IMR-90 (cell line): ENCODE measurements around the gene TCOF1. TPM values are rescaled to one million over a fixed set of nuclear protein-coding genes. Genes with fewer than 3 reads are reported as not detected.

ENCODE experiments used
- ATAC-seq: fragments of 200-7000 bp; cut with Tn5 transposase; 2 replicates; pipeline ENCODE4 v1.9.1; 2020; ENCODE audit warnings: low read depth, mild to moderate bottlenecking, moderate library complexity
- BruUV-seq: library from RNA; stranded (reverse); fragments of 400-500 nt; replicated peaks from 2 replicates; lab custom pipeline; 2021; lab: Mats Ljungman, UMichigan
- CTCF ChIA-PET: fragments of 300-600 bp; formaldehyde crosslinking; extraction: SDS; loops from one replicate; lab custom pipeline; 2021; ENCODE audit warnings: antibody characterized with exemption; lab: Yijun Ruan, JAX
- POLR2A ChIA-PET: fragments of 300-600 bp; sonication (Branson Sonifier 250); formaldehyde crosslinking; loops from one replicate; lab custom pipeline; 2022; ENCODE audit warnings: antibody characterized with exemption; ENCODE audit not compliant: unreplicated experiment; lab: Charles Lee
- DNase-seq: peaks from one replicate; pipeline ENCODE4 v3.0.0; 2013
- H2AFZ ChIP-seq: replicated peaks from 2 replicates; pipeline ENCODE3; 2013; ENCODE audit warnings: low read length, mild to moderate bottlenecking; ENCODE audit not compliant: poor library complexity
- H2AK5ac ChIP-seq: 2 replicates; pipeline ENCODE4 v1.6.1; 2013; ENCODE audit warnings: low read depth, low read length, inconsistent platforms
- H2AK9ac ChIP-seq: replicated peaks from 2 replicates; pipeline ENCODE3; 2013; ENCODE audit warnings: mild to moderate bottlenecking, low read depth, low read length, moderate library complexity; ENCODE audit not compliant: poor library complexity
- H2BK120ac ChIP-seq: 2 replicates; pipeline ENCODE4 v1.6.1; 2013; ENCODE audit warnings: low read depth, low read length, inconsistent platforms
- H2BK15ac ChIP-seq: 3 replicates; pipeline ENCODE4 v1.6.1; 2013; ENCODE audit warnings: low read depth, low read length, inconsistent platforms
- H2BK20ac ChIP-seq: 2 replicates; pipeline ENCODE4 v1.6.1; 2013; ENCODE audit warnings: low read depth, mild to moderate bottlenecking, inconsistent platforms, low read length, moderate library complexity
- H2BK5ac ChIP-seq: 2 replicates; pipeline ENCODE4 v1.6.1; 2013; ENCODE audit warnings: mild to moderate bottlenecking, low read depth, low read length, inconsistent platforms; ENCODE audit not compliant: poor library complexity, severe bottlenecking
- H3K14ac ChIP-seq: replicated peaks from 2 replicates; pipeline ENCODE4 v1.6.1; 2013; ENCODE audit warnings: low read depth, low read length, inconsistent platforms
- H3K18ac ChIP-seq: 2 replicates; pipeline ENCODE4 v1.6.1; 2013; ENCODE audit warnings: low read depth, low read length, control low read depth
- H3K23ac ChIP-seq: 2 replicates; pipeline ENCODE4 v1.6.1; 2013; ENCODE audit warnings: low read depth, low read length, inconsistent platforms
- H3K27ac ChIP-seq: 2 replicates; pipeline ENCODE4 v1.5.1; 2013; ENCODE audit warnings: mild to moderate bottlenecking, control low read depth, low read length; ENCODE audit not compliant: insufficient read depth
- H3K27me3 ChIP-seq: 2 replicates; pipeline ENCODE4 v1.6.1; 2013; ENCODE audit warnings: low read length; ENCODE audit not compliant: control insufficient read depth, insufficient read depth
- H3K36me3 ChIP-seq: 2 replicates; pipeline ENCODE4 v1.6.1; 2013; ENCODE audit warnings: low read length, mixed read lengths; ENCODE audit not compliant: control insufficient read depth, insufficient read depth
- H3K4ac ChIP-seq: 2 replicates; pipeline ENCODE4 v1.6.1; 2013; ENCODE audit warnings: low read depth, low read length, inconsistent platforms
- H3K4me1 ChIP-seq: 2 replicates; pipeline ENCODE4 v1.6.1; 2013; ENCODE audit warnings: low read length, mixed read lengths; ENCODE audit not compliant: control insufficient read depth, insufficient read depth
- H3K4me2 ChIP-seq: 2 replicates; pipeline ENCODE4 v1.6.1; 2013; ENCODE audit warnings: low read depth, mild to moderate bottlenecking, control low read depth, low read length, moderate library complexity
- H3K4me3 ChIP-seq: 2 replicates; pipeline ENCODE4 v1.5.1; 2013; ENCODE audit warnings: low read depth, mild to moderate bottlenecking, control low read depth, low read length, moderate library complexity; ENCODE audit not compliant: insufficient read depth
- H3K56ac ChIP-seq: 2 replicates; pipeline ENCODE4 v1.6.1; 2013; ENCODE audit warnings: low read length, inconsistent platforms; ENCODE audit not compliant: insufficient read depth; ENCODE audit errors: extremely low read depth
- H3K79me1 ChIP-seq, 2 experiments: 2 replicates each; pipeline ENCODE4 v1.6.1; 2013; ENCODE audit warnings: low read length in 2 of 2, inconsistent platforms in 1 of 2, low read depth in 1 of 2
- H3K9ac ChIP-seq: 2 replicates; pipeline ENCODE4 v1.6.1; 2013; ENCODE audit warnings: low read depth, low read length, control low read depth
- H3K9me1 ChIP-seq: 2 replicates; pipeline ENCODE4 v1.6.1; 2013; ENCODE audit warnings: low read length, inconsistent platforms; ENCODE audit not compliant: insufficient read depth
- H3K9me3 ChIP-seq: 2 replicates; pipeline ENCODE4 v1.6.1; 2013; ENCODE audit warnings: low read length; ENCODE audit not compliant: control insufficient read depth, insufficient read depth
- H4K20me1 ChIP-seq: 2 replicates; pipeline ENCODE4 v1.6.1; 2013; ENCODE audit warnings: low read length, inconsistent platforms; ENCODE audit not compliant: insufficient read depth
- H4K5ac ChIP-seq: 2 replicates; pipeline ENCODE4 v1.6.1; 2013; ENCODE audit warnings: mild to moderate bottlenecking, low read depth, low read length, control low read depth
- H4K8ac ChIP-seq, 2 experiments: 2 replicates each; pipeline ENCODE4 v1.6.1; 2013; ENCODE audit warnings: low read depth in 2 of 2, low read length in 2 of 2, control low read depth in 1 of 2, inconsistent platforms in 1 of 2
- H4K91ac ChIP-seq: 2 replicates; pipeline ENCODE4 v1.6.1; 2013; ENCODE audit warnings: low read depth, low read length, inconsistent platforms; ENCODE audit not compliant: insufficient read depth
- BHLHE40 ChIP-seq: fragments of 150-350 bp; IDR thresholded peaks from 2 replicates; pipeline ENCODE4 v1.6.1; 2016; ENCODE audit warnings: mild to moderate bottlenecking, low read depth, low read length
- FOS ChIP-seq: fragments of 150-350 bp; IDR thresholded peaks from 2 replicates; pipeline ENCODE4 v1.6.1; 2016; ENCODE audit warnings: low read depth, low read length
- MAFK ChIP-seq: IDR thresholded peaks from 2 replicates; pipeline ENCODE4 v1.6.1; 2012; ENCODE audit warnings: low read depth, low read length, improper control_type of control experiment
- MAZ ChIP-seq: IDR thresholded peaks from 2 replicates; pipeline ENCODE4 v1.6.1; 2012; ENCODE audit warnings: low read depth, mild to moderate bottlenecking, low read length, improper control_type of control experiment, moderate library complexity, borderline replicate concordance
- MXI1 ChIP-seq: IDR thresholded peaks from 2 replicates; pipeline ENCODE4 v1.6.1; 2012; ENCODE audit warnings: low read depth, mild to moderate bottlenecking, low read length, moderate library complexity, borderline replicate concordance
- POLR2A ChIP-seq: IDR thresholded peaks from 2 replicates; pipeline ENCODE4 v1.6.1; 2012; ENCODE audit warnings: mild to moderate bottlenecking, low read depth, low read length
- RAD21 ChIP-seq: IDR thresholded peaks from 2 replicates; pipeline ENCODE4 v1.6.1; 2012; ENCODE audit warnings: low read length, improper control_type of control experiment
- RFX5 ChIP-seq: IDR thresholded peaks from 2 replicates; pipeline ENCODE4 v1.8.0; 2012; ENCODE audit warnings: low read depth, mild to moderate bottlenecking, low read length, moderate library complexity
- SMC3 ChIP-seq: fragments of 150-350 bp; IDR thresholded peaks from 2 replicates; pipeline ENCODE4 v1.6.1; 2016; ENCODE audit warnings: low read depth, mild to moderate bottlenecking, antibody characterized with exemption, low read length, moderate library complexity
- USF2 ChIP-seq: fragments of 150-350 bp; IDR thresholded peaks from 2 replicates; pipeline ENCODE4 v1.6.1; 2017; ENCODE audit warnings: mild to moderate bottlenecking, antibody characterized with exemption, low read length, low read depth
- WGBS, 2 experiments: methylation state at CpG; one replicate each; pipeline versions ENCODE4 v1.1.5 to v1.1.7; 2013; ENCODE audit warnings: missing lambda C conversion rate in 2 of 2; ENCODE audit not compliant: insufficient read length in 1 of 2; ENCODE audit errors: extremely low coverage in 2 of 2; 5-methylcytosine and 5-hydroxymethylcytosine counted together
- dilution Hi-C: fragments of 300-500 bp; cut with HindIII; formaldehyde crosslinking; loops from one replicate; pipeline ENCODE4 v1.14.3; 2018; ENCODE audit warnings: low sequenced_read_pairs; ENCODE audit not compliant: unreplicated experiment
- in situ Hi-C: fragments of 300-500 bp; cut with MboI; formaldehyde crosslinking; loops from 3 replicates; pipeline ENCODE4 v1.14.3; 2019; ENCODE audit warnings: low sequenced_read_pairs, inconsistent platforms, mixed read lengths
- intact Hi-C: fragments of 100-400 bp; cut with micrococcal nuclease; formaldehyde crosslinking; loops from 2 replicates; pipeline ENCODE4 v1.10.0; 2022
- polyA plus RNA-seq, 3 experiments: library from polyadenylated mRNA; depleted of rRNA; stranded (reverse); fragments of >200 nt; gene quantifications; 2 replicates each; pipeline ENCODE4 v1.2.3, GENCODE V29; 2012; ENCODE audit warnings: low replicate concordance in 1 of 3
- total RNA-seq: library from RNA; depleted of rRNA; stranded (reverse); fragments of >200 nt; gene quantifications from 2 replicates; pipeline ENCODE4 v1.2.3, GENCODE V29; 2012

TCOF1 gene
- total and polyA plus RNA-seq, 2 of the 4 experiments (the other 2 are of a cell fraction) = 18.2 to 19.7 TPM

GRCh38 chr5:150350524-150351344 lies 6.8 kb upstream of the TCOF1 start (continued):
- TF ChIP-seq BHLHE40 (no peak), MXI1 (no peak), POLR2A (no peak)

- no peak overlapping the region for H4K91ac ChIP-seq
- H3K9ac ChIP-seq = no peak overlapping the region
- no peak for TF ChIP-seq BHLHE40
- TF ChIP-seq FOS = no peak
- TF ChIP-seq USF2 = no peak
- TF ChIP-seq RFX5 = no peak
- TF ChIP-seq MAFK = no peak
- no peak for TF ChIP-seq SMC3
- TF ChIP-seq MAZ = no peak
- no peak for TF ChIP-seq POLR2A
- TF ChIP-seq RAD21 = no peak
- no peak overlapping the region for H2AK9ac ChIP-seq
- no peak overlapping the region for H3K56ac ChIP-seq
- WGBS, 2 experiments = 80% methylated on average over 1 of the region's 6 CpGs; no CpG with 5 or more reads in 1 of the 2 experiments
- H3K23ac ChIP-seq = no peak overlapping the region
- no peak overlapping the region for H2BK15ac ChIP-seq
- H4K5ac ChIP-seq = no peak overlapping the region
- no peak for ATAC-seq
- BruUV-seq = no TSS peak
- H3K4me2 ChIP-seq = no peak overlapping the region
- no peak overlapping the region for H3K4ac ChIP-seq
- dilution Hi-C loops (no loop called here), in situ Hi-C loops (no loop called here), intact Hi-C loops (loop anchor here (10.0 kb wide), 1 partner anchor 348 kb away; the partner anchor contains the start of genes HMGXB3 and TIGD6)
- H3K4me1 ChIP-seq = 0 out of 2 replicates have a peak, but pooled peaks cover 1% of the 10 kb centered on the region
- DNase-seq = peak; percentile 30
- no peak overlapping the region for H2BK5ac ChIP-seq
- no peaks in the 10 kb centered on the region for H3K9me1 ChIP-seq
- H4K8ac ChIP-seq = no peak overlapping the region
- no peaks in the 10 kb centered on the region for H3K9me3 ChIP-seq
- H2AFZ ChIP-seq = no peak overlapping the region
- H3K4me3 ChIP-seq = no peak overlapping the region
- H3K18ac ChIP-seq = no peak overlapping the region
- POLR2A ChIA-PET = no interaction called here
- H3K14ac ChIP-seq = no peak overlapping the region
- no peaks in the 10 kb centered on the region for H3K79me1 ChIP-seq
- H3K27ac ChIP-seq = no peak overlapping the region
- no peak overlapping the region for H2BK120ac ChIP-seq
- H4K20me1 ChIP-seq = no peaks in the 10 kb centered on the region
- CTCF ChIA-PET = interaction anchor here (1.4 to 3.5 kb wide), 2 partner anchors 79 to 84 kb away, joined by 5 to 24 read pairs; no protein-coding TSS in a partner anchor
- no peaks in the 10 kb centered on the region for H3K36me3 ChIP-seq
- H2BK20ac ChIP-seq = no peak overlapping the region
- no peaks in the 10 kb centered on the region for H3K27me3 ChIP-seq
- no peak overlapping the region for H2AK5ac ChIP-seq
Observed at GRCh38 chr5:150352244-150353031, 5.1 kb upstream of the TCOF1 start.
